ENCODE results near the gene FOXP1.
A peak's percentile ranks its signal among the peaks of the same experiment; 100 is the strongest.

FOXP1 gene

GRCh38 chr3:71092665-71093064, 490.9 kb downstream of the FOXP1 start:
- H3K4me3 ChIP-seq (ENCODE audit: low read length): no peak overlapping the region
- H3K9me2 ChIP-seq (replicated peaks; ENCODE audit: control insufficient read depth, low read length): no peaks in the 10 kb centered on the region
- H3K4me2 ChIP-seq (ENCODE audit: low read length): no peak overlapping the region
- H3K9me3 ChIP-seq (ENCODE audit: control insufficient read depth, insufficient read depth, low read length): no peaks in the 10 kb centered on the region
- H3F3A ChIP-seq (ENCODE audit: control insufficient read depth, insufficient read depth): no peaks in the 10 kb centered on the region
- H3K27me3 ChIP-seq (ENCODE audit: control insufficient read depth, low read length): no peaks in the 10 kb centered on the region
- peaks cover 46% of the 10 kb centered on the region for H3K4me1 ChIP-seq (ENCODE audit: control insufficient read depth, low read length)
- peaks cover 18% of the 10 kb centered on the region for H3K79me2 ChIP-seq (ENCODE audit: control insufficient read depth, low read length)
- no peak overlapping the region for H3K27ac ChIP-seq (ENCODE audit: low read depth, low read length)
- peaks cover 12% of the 10 kb centered on the region for H4K20me1 ChIP-seq (ENCODE audit: control insufficient read depth, insufficient read depth, low read depth, low read length)
- TF ChIP-seq CTCF (IDR thresholded peaks at IDR 0.05; ENCODE audit: low read depth, low read length, poor library complexity, severe bottlenecking) (no peak), EZH2phosphoT487 (IDR thresholded peaks at IDR 0.05; ENCODE audit: borderline replicate concordance, low read length) (no peak)
- peaks cover 6% of the 10 kb centered on the region for H3K36me3 ChIP-seq (ENCODE audit: control insufficient read depth, low read length)

- Histone ChIP-seq H3K4me3 (ENCODE audit: low read length) (peak overlapping the region; percentile 37), H3K9me3 (ENCODE audit: control insufficient read depth, insufficient read depth, low read length) (no peaks in the 10 kb centered on the region), H3K4me1 (ENCODE audit: control insufficient read depth, low read length) (peaks cover 55% of the 10 kb centered on the region), H3F3A (ENCODE audit: control insufficient read depth, insufficient read depth) (no peaks in the 10 kb centered on the region), H3K27me3 (ENCODE audit: control insufficient read depth, low read length) (no peaks in the 10 kb centered on the region), H3K4me2 (ENCODE audit: low read length) (peak overlapping the region; percentile 65), H3K27ac (ENCODE audit: low read depth, low read length) (peak overlapping the region; percentile 69), H3K79me2 (ENCODE audit: control insufficient read depth, low read length) (peaks cover 29% of the 10 kb centered on the region), H3K36me3 (ENCODE audit: control insufficient read depth, low read length) (peaks cover 8% of the 10 kb centered on the region), H4K20me1 (ENCODE audit: control insufficient read depth, insufficient read depth, low read depth, low read length) (peaks cover 15% of the 10 kb centered on the region), H3K9me2 (replicated peaks; ENCODE audit: control insufficient read depth, low read length) (no peaks in the 10 kb centered on the region)
- no peak for TF ChIP-seq EZH2phosphoT487 (IDR thresholded peaks at IDR 0.05; ENCODE audit: borderline replicate concordance, low read length)
- no peak for TF ChIP-seq CTCF (IDR thresholded peaks at IDR 0.05; ENCODE audit: low read depth, low read length, poor library complexity, severe bottlenecking)
Observed at GRCh38 chr3:71090207-71090606, 493.3 kb downstream of the FOXP1 start.

GRCh38 chr3:71089271-71089847, 494.2 kb downstream of the FOXP1 start:
- no peaks in the 10 kb centered on the region for H3K27me3 ChIP-seq (ENCODE audit: control insufficient read depth, low read length)
- TF ChIP-seq EZH2phosphoT487 (IDR thresholded peaks at IDR 0.05; ENCODE audit: borderline replicate concordance, low read length) (no peak), CTCF (IDR thresholded peaks at IDR 0.05; ENCODE audit: low read depth, low read length, poor library complexity, severe bottlenecking) (no peak)
- peak overlapping the region; percentile 65 for H3K4me2 ChIP-seq (ENCODE audit: low read length)
- H3K36me3 ChIP-seq (ENCODE audit: control insufficient read depth, low read length): peaks cover 8% of the 10 kb centered on the region
- peak overlapping the region; percentile 37 for H3K4me3 ChIP-seq (ENCODE audit: low read length)
- peaks cover 55% of the 10 kb centered on the region for H3K4me1 ChIP-seq (ENCODE audit: control insufficient read depth, low read length)
- H3K9me3 ChIP-seq (ENCODE audit: control insufficient read depth, insufficient read depth, low read length): no peaks in the 10 kb centered on the region
- H4K20me1 ChIP-seq (ENCODE audit: control insufficient read depth, insufficient read depth, low read depth, low read length): peaks cover 15% of the 10 kb centered on the region
- H3K79me2 ChIP-seq (ENCODE audit: control insufficient read depth, low read length): peaks cover 29% of the 10 kb centered on the region
- H3K27ac ChIP-seq (ENCODE audit: low read depth, low read length): peak overlapping the region; percentile 69; the same call in 1 of the 2 replicates
- H3K9me2 ChIP-seq (replicated peaks; ENCODE audit: control insufficient read depth, low read length): no peaks in the 10 kb centered on the region
- H3F3A ChIP-seq (ENCODE audit: control insufficient read depth, insufficient read depth): no peaks in the 10 kb centered on the region
